Heart left ventricle (tissue), 16 donors: Measurements from ENCODE around the gene DCLK1. TPM values are rescaled to one million over a fixed set of nuclear protein-coding genes. Genes with fewer than 3 reads are reported as not detected.
A peak's percentile ranks its signal among the peaks of the same experiment; 100 is the strongest.

Experiments
- ATAC-seq, 4 donors: fragments of 200-7000 bp; cut with Tn5 transposase; one replicate each; pipeline ENCODE4 v1.9.1; 2020 to 2022; ENCODE audit warnings: moderate library complexity in 4 of 4, mild to moderate bottlenecking in 3 of 4, moderate number of reproducible peaks in 1 of 4
- DNase-seq, 5 donors: peaks; one replicate each; pipeline ENCODE4 v3.0.0-alpha.2; 2020
- H3K27ac ChIP-seq, 12 donors: fragments of 200-600 bp; sonication (generic) in 4 of 12; one replicate each; pipeline versions ENCODE4 v1.5.0 to v1.8.0; 2016 to 2022; ENCODE audit warnings: mild to moderate bottlenecking in 2 of 12
- H3K27me3 ChIP-seq, 9 donors: fragments of 200-600 bp; sonication (generic) in 2 of 9; one replicate each; pipeline versions ENCODE4 v1.5.1 to v1.8.0; 2016 to 2022; ENCODE audit warnings: mild to moderate bottlenecking in 3 of 9
- H3K36me3 ChIP-seq, 9 donors: fragments of 200-600 bp; sonication (generic) in 2 of 9; one replicate each; pipeline versions ENCODE4 v1.5.0 to v1.8.0; 2018 to 2022; ENCODE audit warnings: mild to moderate bottlenecking in 2 of 9
- H3K4me1 ChIP-seq, 12 donors: fragments of 200-600 bp; sonication (generic) in 4 of 12; one replicate each; pipeline versions ENCODE4 v1.5.0 to v1.8.0; 2016 to 2022; ENCODE audit warnings: mild to moderate bottlenecking in 3 of 12
- H3K4me3 ChIP-seq, 12 donors: fragments of 200-600 bp; sonication (generic) in 4 of 12; one replicate each; pipeline versions ENCODE4 v1.5.0 to v1.8.0; 2017 to 2022; ENCODE audit warnings: mild to moderate bottlenecking in 9 of 12, moderate library complexity in 4 of 12
- H3K9me3 ChIP-seq, 12 donors: fragments of 200-600 bp; sonication (generic) in 4 of 12; one replicate each; pipeline versions ENCODE4 v1.5.0 to v1.8.0; 2016 to 2022; ENCODE audit warnings: mild to moderate bottlenecking in 1 of 12
- CTCF ChIP-seq, 12 donors: fragments of 200-600 bp; sonication (generic) in 4 of 12; IDR thresholded peaks; one replicate each; pipeline versions ENCODE4 v1.5.0 to v1.8.0; 2018 to 2022; ENCODE audit warnings: antibody characterized with exemption in 12 of 12, mild to moderate bottlenecking in 5 of 12
- POLR2A ChIP-seq, 2 donors: fragments of 450-650 bp; IDR thresholded peaks; one replicate each; pipeline ENCODE4 v1.6.1; 2017; ENCODE audit warnings: antibody characterized with exemption in 2 of 2, mild to moderate bottlenecking in 2 of 2, moderate library complexity in 2 of 2
- WGBS, 4 donors: extraction: QIAGEN DNeasy Blood & Tissue Kit in 2 of 4; methylation state at CpG; one replicate each; pipeline versions ENCODE4 v1.1.5 to v1.1.7; 2013 to 2018; 5-methylcytosine and 5-hydroxymethylcytosine counted together
- intact Hi-C, 10 donors: fragments of 100-400 bp; cut with DNase I; formaldehyde crosslinking; loops; one replicate each; pipeline versions ENCODE4 v1.11.1 to v1.14.2; 2022
- polyA plus RNA-seq, 2 donors: library from polyadenylated mRNA; stranded (reverse); fragments of 200-250 nt; gene quantifications; one replicate each; pipeline ENCODE4 v1.2.3, GENCODE V29; 2013
- total RNA-seq, 9 donors: library from RNA; depleted of rRNA in 2 of 9; stranded (reverse); fragments of >200 nt in 2 of 9; fragmentation: NEBNext Ultra II Directional in 3 of 9; extraction: Animal tissue kit (Norgen Biotek cat#: 25700) in 3 of 9; gene quantifications; one replicate each; pipeline versions ENCODE4 v1.1.0 to v1.2.4, GENCODE V29; 2016 to 2023
- donor health status: ischemic (EF 13 %, LVEDD 7.1; RV severe dilation, severe dysfunction).
- donor health status: healthy with polysubstance abuse.
- donor health status: DM: no; HTN: yes; CAD: no.
- donor health status: DM: no; HTN: no; CAD: no.
- donor health status: ischemic (EF 25% LVEDD 6.9; RV normal size, moderate dysfunction).
- donor health status: ischemic (EF 25% LVEDD 5.7; RV mildly dilated, moderate dysfunction).
- donor health status: healthy.
- donor health status: DM: yes; HTN: yes; CAD: no.
- donor health status: ischemic (EF 35%, LVEDD 5.7; RV mildly dilated, moderate dysfunction).
- donor health status: nonischemic (EF 11% LVEDD 7.7; RV severe dilation, severe dysfunction).
- donor health status: DM: yes; HTN: yes; CAD: no.
- donor health status: PGD.
- donor health status: ischemic (EF 29% LVEDD 5.4; RV normal size, mild dysfunction).
- donor health status: nonischemic (EF 23%, LVEDD 6.1; RV moderate dilation, normal function).

DCLK1 gene
- total and polyA plus RNA-seq, 11 donors = 3.4 to 15.9 (median 11.2) TPM

- peaks cover 0 to 33% (median 10%) of the 10 kb centered on the region in 12 donors for H3K4me1 ChIP-seq
- DNase-seq = no peak
- H3K27me3 ChIP-seq = peaks cover 0 to 12% (median 0%) of the 10 kb centered on the region in 9 donors
- no peaks in the 10 kb centered on the region for H3K9me3 ChIP-seq
- intact Hi-C loops = loop anchor here in 1 of 10 donors (5.0 kb wide), 1 partner anchor 157 kb away; no protein-coding TSS in a partner anchor
- TF ChIP-seq POLR2A (IDR thresholded peaks at IDR 0.05) (no peak), CTCF (IDR thresholded peaks at IDR 0.05) (peak in 2 of 12 donors; percentile 22 to 24)
- no peak overlapping the region for H3K4me3 ChIP-seq
- no peaks in the 10 kb centered on the region for H3K36me3 ChIP-seq
- 49 to 62% (median 54%) methylated on average over 5 of the region's 5 CpGs for WGBS, 4 donors
- ATAC-seq = no peak
- peak overlapping the region in 1 of 12 donors; percentile 13 for H3K27ac ChIP-seq
These were observed 2.9 kb upstream of the DCLK1 start for GRCh38 chr13:36133950-36134626.

GRCh38 chr13:36132376-36132775 lies 1.2 kb upstream of the DCLK1 start:
- H3K36me3 ChIP-seq = no peaks in the 10 kb centered on the region
- TF ChIP-seq POLR2A (IDR thresholded peaks at IDR 0.05) (no peak), CTCF (IDR thresholded peaks at IDR 0.05) (no peak)
- intact Hi-C loops = loop anchor here in 1 of 10 donors (5.0 kb wide), 1 partner anchor 155 kb away; no protein-coding TSS in a partner anchor
- no peak for ATAC-seq
- DNase-seq = no peak
- no peaks in the 10 kb centered on the region for H3K9me3 ChIP-seq
- peaks cover 0 to 12% (median 0%) of the 10 kb centered on the region in 9 donors for H3K27me3 ChIP-seq
- peaks cover 0 to 33% (median 10%) of the 10 kb centered on the region in 12 donors for H3K4me1 ChIP-seq
- 81 to 89% (median 83%) methylated on average over 1 of the region's 1 CpG for WGBS, 4 donors
- H3K27ac ChIP-seq = no peak overlapping the region
- H3K4me3 ChIP-seq = no peak overlapping the region

GRCh38 chr13:36131931-36132297 lies 732 bp upstream of the DCLK1 start:
- H3K27me3 ChIP-seq = peaks cover 0 to 12% (median 0%) of the 10 kb centered on the region in 9 donors
- DNase-seq = peak; percentile 57 to 84 (median 69)
- intact Hi-C loops = loop anchor here in 1 of 10 donors (5.0 kb wide), 1 partner anchor 155 kb away; no protein-coding TSS in a partner anchor
- H3K9me3 ChIP-seq = no peaks in the 10 kb centered on the region
- WGBS, 4 donors = 61 to 74% (median 66%) methylated on average over 5 of the region's 5 CpGs
- peaks cover 0 to 33% (median 10%) of the 10 kb centered on the region in 12 donors for H3K4me1 ChIP-seq
- H3K27ac ChIP-seq = peak overlapping the region in 8 of 12 donors; percentile 27 to 65 (median 54)
- TF ChIP-seq CTCF (IDR thresholded peaks at IDR 0.05) (no peak), POLR2A (IDR thresholded peaks at IDR 0.05) (no peak)
- no peaks in the 10 kb centered on the region for H3K36me3 ChIP-seq
- peak; percentile 79 to 92 (median 88) for ATAC-seq
- H3K4me3 ChIP-seq = peak overlapping the region in 10 of 12 donors; percentile 37 to 88 (median 58)

GRCh38 chr13:36130552-36131221 lies 495 bp downstream of the DCLK1 start:
- WGBS, 4 donors = 0 to 1% (median 1%) methylated on average over 12 to 61 of the region's 61 CpGs

More at GRCh38 chr13:36130552-36131221, 495 bp downstream of the DCLK1 start:
- no peaks in the 10 kb centered on the region for H3K9me3 ChIP-seq
- intact Hi-C loops = loop anchor here in 1 of 10 donors (5.0 kb wide), 1 partner anchor 153 kb away; no protein-coding TSS in a partner anchor
- peak in 3 of 4 donors; percentile 9 to 55 (median 37) for ATAC-seq
- H3K27ac ChIP-seq = peak overlapping the region in 11 of 12 donors; percentile 29 to 65 (median 55)
- H3K4me1 ChIP-seq = peaks cover 0 to 33% (median 10%) of the 10 kb centered on the region in 12 donors
- no peaks in the 10 kb centered on the region for H3K36me3 ChIP-seq
- H3K27me3 ChIP-seq = peaks cover 0 to 12% (median 0%) of the 10 kb centered on the region in 9 donors
- TF ChIP-seq POLR2A (IDR thresholded peaks at IDR 0.05) = no peak
- no peak for TF ChIP-seq CTCF (IDR thresholded peaks at IDR 0.05)
- H3K4me3 ChIP-seq = peak overlapping the region; percentile 29 to 88 (median 57)
- peak in 4 of 5 donors; percentile 18 to 67 (median 39) for DNase-seq
